Astrocyte of the spinal cord (primary cell): Measurements from ENCODE around the gene MACROD2.

Source experiments
- DNase-seq: peaks from one replicate; pipeline ENCODE4 v3.0.0; 2011; ENCODE audit warnings: low read depth, low spot score
- H3K4me3 ChIP-seq: 2 replicates; pipeline ENCODE4 v1.5.1; 2011; ENCODE audit warnings: low read depth, mild to moderate bottlenecking, low read length, moderate library complexity
- in situ Hi-C: cut with HindIII; loops from 2 replicates; pipeline ENCODE4 v1.10.0; 2017; ENCODE audit warnings: low sequenced_read_pairs
- TF ChIP-seq, protein P1 (sequence below): IDR thresholded peaks from 2 replicates; pipeline ENCODE4 v1.5.1; 2012; ENCODE audit warnings: low read depth, mild to moderate bottlenecking, low read length, inconsistent platforms

MACROD2 gene

DNA sequence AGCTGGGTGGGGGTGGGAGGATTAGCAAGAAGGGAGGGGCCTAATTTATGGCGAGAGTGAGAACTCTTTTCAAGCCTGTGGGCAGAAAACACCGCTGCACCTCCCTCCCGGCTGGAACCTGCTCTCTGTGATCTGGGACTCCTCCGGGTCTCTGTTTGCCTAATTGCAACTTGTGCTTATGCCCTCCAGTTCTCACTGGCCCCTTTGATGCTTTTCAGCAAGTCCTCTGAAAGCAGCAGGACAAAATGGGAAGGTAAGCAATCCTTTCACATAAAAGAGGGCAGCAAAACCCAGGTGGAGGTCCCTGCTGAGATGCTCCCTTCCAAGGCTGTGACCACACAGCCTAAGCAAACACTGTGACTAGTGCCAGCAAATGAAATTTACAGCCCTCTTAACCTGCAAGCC, 865.1 kb downstream of the MACROD2 start:
- TF ChIP-seq, protein P1, sequence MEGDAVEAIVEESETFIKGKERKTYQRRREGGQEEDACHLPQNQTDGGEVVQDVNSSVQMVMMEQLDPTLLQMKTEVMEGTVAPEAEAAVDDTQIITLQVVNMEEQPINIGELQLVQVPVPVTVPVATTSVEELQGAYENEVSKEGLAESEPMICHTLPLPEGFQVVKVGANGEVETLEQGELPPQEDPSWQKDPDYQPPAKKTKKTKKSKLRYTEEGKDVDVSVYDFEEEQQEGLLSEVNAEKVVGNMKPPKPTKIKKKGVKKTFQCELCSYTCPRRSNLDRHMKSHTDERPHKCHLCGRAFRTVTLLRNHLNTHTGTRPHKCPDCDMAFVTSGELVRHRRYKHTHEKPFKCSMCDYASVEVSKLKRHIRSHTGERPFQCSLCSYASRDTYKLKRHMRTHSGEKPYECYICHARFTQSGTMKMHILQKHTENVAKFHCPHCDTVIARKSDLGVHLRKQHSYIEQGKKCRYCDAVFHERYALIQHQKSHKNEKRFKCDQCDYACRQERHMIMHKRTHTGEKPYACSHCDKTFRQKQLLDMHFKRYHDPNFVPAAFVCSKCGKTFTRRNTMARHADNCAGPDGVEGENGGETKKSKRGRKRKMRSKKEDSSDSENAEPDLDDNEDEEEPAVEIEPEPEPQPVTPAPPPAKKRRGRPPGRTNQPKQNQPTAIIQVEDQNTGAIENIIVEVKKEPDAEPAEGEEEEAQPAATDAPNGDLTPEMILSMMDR = no peak
- H3K4me3 ChIP-seq = no peak overlapping the region
- in situ Hi-C loops = no loop called here
- DNase-seq = no peak

DNA sequence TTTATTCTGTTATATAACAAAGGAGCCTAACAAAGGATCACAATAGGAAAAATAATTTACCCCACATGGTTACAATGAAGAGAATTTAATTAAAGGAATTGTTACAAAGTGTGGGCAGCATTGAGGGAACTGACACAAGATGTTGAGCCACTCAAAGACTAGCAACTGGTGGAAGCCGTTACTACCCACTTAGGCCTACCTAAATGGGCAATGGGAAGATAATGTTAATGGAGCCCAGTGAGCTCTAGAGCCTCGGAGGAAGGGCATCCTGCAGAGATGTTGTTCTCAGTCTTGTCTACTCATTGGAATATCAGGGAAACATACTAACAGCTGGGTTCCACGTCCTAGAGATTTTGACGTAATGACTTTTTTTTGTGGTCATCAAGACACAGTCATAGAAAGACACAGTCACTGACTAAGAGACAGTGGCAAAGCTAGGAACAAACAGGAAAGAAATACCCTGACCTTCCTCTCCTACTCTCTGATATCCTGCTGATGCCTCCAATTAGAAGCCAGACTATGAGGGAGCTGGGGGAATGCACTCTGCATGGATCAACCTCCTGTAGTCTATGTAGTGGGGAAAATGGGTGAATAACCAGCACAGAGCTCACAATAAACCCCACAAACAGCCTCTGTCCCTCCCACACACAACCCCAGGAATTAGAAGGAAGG, 865.8 kb downstream of the MACROD2 start:
- in situ Hi-C loops = no loop called here
- no peak for DNase-seq
- H3K4me3 ChIP-seq = no peak overlapping the region
- TF ChIP-seq, protein P1 = no peak

DNA sequence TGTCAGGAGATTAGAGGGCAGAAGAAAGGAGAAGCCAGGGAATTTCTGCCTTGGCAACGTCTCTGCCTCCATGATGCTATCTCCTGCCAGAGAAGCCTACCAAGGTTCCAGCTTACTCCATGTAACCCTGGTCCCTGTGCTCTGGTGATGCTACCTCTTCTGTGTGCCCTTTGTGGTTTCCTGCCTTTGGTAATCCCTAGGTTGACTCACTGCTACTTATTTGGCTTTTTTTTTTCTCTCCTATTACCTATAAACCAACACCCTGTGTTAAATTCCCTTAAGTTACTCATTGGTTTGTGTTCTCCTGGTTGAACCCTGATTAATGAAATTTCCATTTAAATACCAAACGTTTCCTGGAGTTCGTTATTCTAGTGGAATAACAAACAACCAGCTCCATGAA, 869.9 kb downstream of the MACROD2 start:
- in situ Hi-C loops = no loop called here
- TF ChIP-seq, protein P1 = no peak
- DNase-seq = no peak
- no peak overlapping the region for H3K4me3 ChIP-seq

DNA sequence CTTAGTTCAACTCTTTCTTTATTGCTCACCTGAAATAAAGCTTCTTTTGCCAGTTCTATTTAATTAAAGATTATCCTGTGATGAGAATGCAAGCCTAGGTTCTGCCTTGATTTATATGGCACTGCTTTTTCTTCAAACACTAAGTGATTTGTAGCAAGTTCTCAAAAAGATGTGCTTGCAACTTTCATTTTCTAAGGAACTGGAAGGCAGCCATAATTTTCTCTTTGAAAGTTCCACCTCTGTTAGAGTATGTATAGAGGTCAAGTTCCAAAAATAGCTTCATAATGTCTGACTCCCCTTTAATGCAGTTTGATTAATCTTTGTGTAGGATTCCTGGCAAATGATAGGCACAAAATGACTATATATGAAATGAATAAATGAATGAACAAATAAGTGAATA, 870.4 kb downstream of the MACROD2 start:
- no peak overlapping the region for H3K4me3 ChIP-seq
- in situ Hi-C loops = no loop called here
- TF ChIP-seq, protein P1 = no peak
- no peak for DNase-seq

DNA sequence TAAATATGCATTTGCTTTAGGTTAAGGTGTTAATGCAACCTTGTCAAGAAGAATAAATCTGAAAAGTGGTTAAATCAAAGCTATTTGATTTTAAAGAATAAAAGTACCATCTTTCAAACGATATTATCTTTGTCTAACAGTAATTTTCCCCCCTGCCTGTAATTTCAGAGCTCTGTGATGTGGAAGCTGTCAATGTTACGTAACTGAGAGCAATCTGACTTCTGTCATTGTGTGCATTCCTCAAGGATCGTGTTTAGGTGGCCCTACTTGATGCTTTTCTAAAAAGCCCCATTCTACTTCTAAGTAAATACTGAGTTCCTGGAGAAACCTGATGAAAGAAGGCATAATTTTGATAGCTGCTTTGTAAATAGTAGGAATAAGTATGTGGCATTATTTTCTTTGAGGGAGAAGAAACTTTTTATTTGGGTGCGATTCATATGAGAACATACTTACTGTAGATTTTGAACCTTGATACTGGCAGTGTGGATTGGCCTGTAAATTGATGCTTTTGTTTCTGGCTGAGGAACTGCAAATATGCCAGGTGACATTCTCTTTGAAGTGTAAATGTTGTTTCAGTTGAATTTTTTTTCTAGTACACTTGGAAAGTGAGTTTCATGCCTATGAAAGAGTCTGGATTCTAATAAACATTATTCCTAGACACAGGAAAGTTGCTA, 871.7 kb downstream of the MACROD2 start:
- in situ Hi-C loops = no loop called here

DNA sequence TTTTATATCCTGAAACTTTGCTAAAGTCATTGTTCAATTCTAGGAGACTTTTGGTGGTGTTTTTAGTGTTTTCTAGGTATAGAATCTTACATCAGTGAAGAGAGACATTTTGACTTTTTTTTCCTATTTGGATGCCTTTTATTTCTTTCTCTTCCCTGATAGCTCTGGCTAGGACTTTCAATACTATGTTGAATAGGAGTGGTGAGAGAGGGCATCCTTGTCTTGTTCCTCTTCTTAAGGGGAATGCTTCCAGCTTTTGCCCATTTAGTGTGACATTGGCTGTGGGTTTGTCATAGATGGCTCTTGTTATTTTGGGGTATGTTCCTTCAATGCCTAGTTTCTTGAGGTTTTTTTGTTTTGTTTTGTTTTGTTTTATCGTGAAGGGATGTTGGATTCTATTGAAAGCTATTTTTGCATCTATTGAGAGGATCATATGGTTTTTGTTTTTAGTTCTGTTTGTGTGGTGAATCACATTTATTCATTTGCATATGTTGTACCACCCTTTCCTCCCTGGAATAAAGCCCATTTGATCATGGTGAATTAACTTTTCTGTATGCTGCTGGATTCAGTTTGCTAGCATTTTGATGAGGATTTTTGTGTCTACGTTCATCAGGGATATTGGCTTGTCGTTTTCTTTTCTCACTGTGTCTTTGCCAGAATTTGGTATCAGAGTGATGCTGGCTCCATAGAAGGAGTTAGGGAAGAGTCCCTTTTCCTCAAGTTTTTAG, 882.1 kb downstream of the MACROD2 start:
- no peak for DNase-seq
- H3K4me3 ChIP-seq = no peak overlapping the region
- TF ChIP-seq, protein P1 = no peak
- in situ Hi-C loops = no loop called here

More for the DNA sequence above, 871.7 kb downstream of the MACROD2 start:
- no peak for DNase-seq
- TF ChIP-seq, protein P1 = no peak
- no peak overlapping the region for H3K4me3 ChIP-seq
